Effector memory CD8-positive, alpha-beta T cell (primary cell): ENCODE data around the gene GSTM5.
"Not testable (repeated sequence)": the region's sequence is repeated elsewhere in the genome, so short reads cannot be mapped to it uniquely, and the experiment has no call there.

Source experiments
- ATAC-seq: fragments of 150-1000 bp; cut with Tn5 transposase; replicated peaks from 2 replicates; pipeline ENCODE4 v1.10.0; 2021; ENCODE audit warnings: mild to moderate bottlenecking, moderate library complexity
- DNase-seq, 3 experiments: peaks; one replicate each; pipeline ENCODE4 v3.0.0; 2021
- H3K27ac Mint-ChIP-seq, 2 donors: one replicate each; pipeline ENCODE4 v1.8.0; 2022; ENCODE audit warnings: mild to moderate bottlenecking in 2 of 2, mixed read lengths in 2 of 2, moderate library complexity in 2 of 2
- H3K27me3 Mint-ChIP-seq, 2 donors: one replicate each; pipeline ENCODE4 v1.8.0; 2022; ENCODE audit warnings: mixed read lengths in 2 of 2
- H3K36me3 Mint-ChIP-seq: one replicate; pipeline ENCODE4 v1.8.0; 2022; ENCODE audit warnings: mild to moderate bottlenecking, moderate library complexity, mixed read lengths; ENCODE audit not compliant: insufficient read depth
- H3K4me1 Mint-ChIP-seq, 2 donors: one replicate each; pipeline ENCODE4 v1.8.0; 2022; ENCODE audit warnings: low read depth in 2 of 2, mixed read lengths in 2 of 2
- H3K4me3 Mint-ChIP-seq, 2 donors: one replicate each; pipeline ENCODE4 v1.8.0; 2022; ENCODE audit warnings: mild to moderate bottlenecking in 2 of 2, mixed read lengths in 2 of 2, moderate library complexity in 2 of 2
- H3K9me3 Mint-ChIP-seq, 2 donors: one replicate each; pipeline ENCODE4 v1.8.0; 2022; ENCODE audit warnings: mixed read lengths in 2 of 2

The GSTM5 gene

DNA sequence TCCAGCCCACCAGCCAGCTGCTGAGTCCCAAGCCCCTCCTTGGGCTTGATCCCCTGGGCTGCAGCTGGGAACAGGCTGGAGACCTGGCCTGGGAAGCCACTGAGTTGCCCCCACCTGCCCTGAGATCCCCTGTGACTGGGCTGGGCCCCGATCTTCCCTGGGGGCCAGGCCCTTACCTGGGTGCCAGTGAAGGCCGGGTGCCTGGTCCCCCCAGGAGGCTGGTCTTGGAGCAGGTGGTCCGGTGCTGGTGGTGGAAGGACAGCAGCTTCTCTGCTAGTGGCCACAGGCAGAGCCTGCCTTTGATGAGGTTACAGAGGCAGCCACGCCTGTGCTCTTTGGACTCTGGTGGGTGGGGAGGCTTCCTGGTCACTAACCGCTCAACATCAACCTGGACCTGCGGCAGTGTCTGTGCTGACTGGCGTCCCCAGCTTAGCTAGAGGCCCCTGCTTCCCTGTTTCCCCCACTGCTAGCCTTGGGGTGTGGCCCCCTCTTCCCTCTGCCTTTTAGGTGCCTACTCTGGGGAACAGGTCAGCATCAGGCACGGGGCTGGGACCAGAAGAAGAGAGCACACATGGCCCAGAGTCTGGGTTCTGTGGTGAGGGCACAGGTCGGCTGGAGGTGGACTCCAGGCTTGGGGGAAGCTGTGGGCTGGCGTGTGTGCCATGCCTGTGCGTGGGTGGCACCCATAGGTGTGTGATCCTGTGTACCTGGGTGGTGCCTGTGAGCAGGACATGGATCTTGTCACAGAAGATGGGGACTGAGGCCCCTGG is 51.8 kb downstream of the GSTM5 start, which contains the start of gene EPS8L3:
TSS of gene EPS8L3 (minus strand) at position 278 of the 770 bp plus-strand sequence. CDS start 2,174 bp downstream, outside the sequence.
- ATAC-seq (no peak), DNase-seq (no peak)
- no peaks in the 10 kb centered on the region for H3K36me3 Mint-ChIP-seq
- peaks cover 4 to 7% of the 10 kb centered on the region in 2 donors for H3K27me3 Mint-ChIP-seq
- no peaks in the 10 kb centered on the region for H3K9me3 Mint-ChIP-seq
- no peak within 1 kb of the TSS for H3K4me3 Mint-ChIP-seq
- H3K4me1 Mint-ChIP-seq: no peaks in the 10 kb centered on the region
- H3K27ac Mint-ChIP-seq: peak within 1 kb of the TSS in 1 of 2 donors; percentile 47

DNA sequence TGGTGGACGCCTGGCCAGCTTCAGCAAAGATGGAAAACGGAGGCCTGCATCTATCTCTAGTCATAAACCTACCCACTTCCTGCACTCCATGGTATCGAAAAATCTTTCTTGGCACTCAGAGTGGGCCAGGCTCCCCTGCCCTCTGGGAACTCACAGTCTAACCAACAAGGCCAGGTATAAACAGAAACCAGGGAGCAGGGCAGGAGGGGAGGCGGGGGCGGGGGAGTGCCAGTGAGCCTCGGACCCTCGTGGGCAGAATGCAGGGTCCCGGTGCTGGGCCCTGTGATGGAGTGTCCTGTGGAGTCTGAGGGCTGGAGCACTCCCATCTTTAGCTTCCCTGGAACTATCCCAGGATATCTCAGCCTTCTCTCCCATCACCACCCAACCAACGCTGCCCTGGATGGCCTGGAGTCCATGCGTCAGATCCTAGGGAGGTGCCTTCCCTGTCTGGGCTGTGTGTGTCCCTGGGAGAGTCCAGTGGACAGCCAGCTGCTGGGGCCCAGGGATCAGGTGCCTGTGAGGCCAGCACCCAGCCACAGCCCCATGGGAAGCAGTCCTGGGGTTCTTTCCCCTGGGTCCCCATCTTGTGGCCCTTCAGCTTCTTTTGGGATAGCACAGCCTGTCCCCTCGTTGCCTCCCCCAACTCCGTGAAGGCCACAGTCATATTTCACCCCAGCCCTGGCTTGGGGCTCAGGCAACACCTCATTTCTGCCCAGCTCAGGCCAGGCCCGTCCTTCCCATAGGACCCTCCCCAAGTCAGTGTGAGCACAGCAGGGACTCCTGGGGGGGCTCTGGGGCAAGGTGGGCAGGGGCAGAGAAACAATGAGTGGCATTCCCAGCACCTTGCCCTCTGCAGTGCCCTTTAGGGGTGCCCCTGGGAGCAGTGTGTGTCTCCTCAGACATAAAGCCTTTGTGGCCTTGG is 52.8 kb downstream of the GSTM5 start:
- Mint-ChIP-seq H3K27ac (peak overlapping the region in 1 of 2 donors; percentile 47), H3K27me3 (peaks cover 8 to 16% of the 10 kb centered on the region in 2 donors), H3K4me1 (no peaks in the 10 kb centered on the region), H3K36me3 (no peaks in the 10 kb centered on the region), H3K9me3 (no peaks in the 10 kb centered on the region), H3K4me3 (no peak overlapping the region)
- ATAC-seq (no peak), DNase-seq (no peak)

DNA sequence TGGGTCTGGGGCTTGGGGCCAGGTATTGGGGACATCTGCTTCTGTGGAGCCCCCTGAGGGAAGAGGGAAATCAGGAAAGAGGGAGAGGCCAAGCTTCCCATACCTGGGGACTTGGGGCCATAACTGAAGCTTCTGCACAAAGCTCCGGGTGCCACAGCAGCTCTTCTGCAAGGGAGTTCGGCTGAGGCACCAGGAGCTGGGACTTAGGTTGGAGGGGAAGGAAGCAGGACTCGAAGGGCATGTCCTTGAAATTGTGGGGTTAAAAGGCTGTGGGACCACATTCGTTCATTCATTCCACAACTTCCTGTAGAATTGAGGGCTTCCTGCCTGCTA is 53.4 kb downstream of the GSTM5 start:
- Mint-ChIP-seq H3K9me3 (no peaks in the 10 kb centered on the region), H3K4me1 (no peaks in the 10 kb centered on the region), H3K27me3 (peaks cover 10 to 18% of the 10 kb centered on the region in 2 donors)

DNA sequence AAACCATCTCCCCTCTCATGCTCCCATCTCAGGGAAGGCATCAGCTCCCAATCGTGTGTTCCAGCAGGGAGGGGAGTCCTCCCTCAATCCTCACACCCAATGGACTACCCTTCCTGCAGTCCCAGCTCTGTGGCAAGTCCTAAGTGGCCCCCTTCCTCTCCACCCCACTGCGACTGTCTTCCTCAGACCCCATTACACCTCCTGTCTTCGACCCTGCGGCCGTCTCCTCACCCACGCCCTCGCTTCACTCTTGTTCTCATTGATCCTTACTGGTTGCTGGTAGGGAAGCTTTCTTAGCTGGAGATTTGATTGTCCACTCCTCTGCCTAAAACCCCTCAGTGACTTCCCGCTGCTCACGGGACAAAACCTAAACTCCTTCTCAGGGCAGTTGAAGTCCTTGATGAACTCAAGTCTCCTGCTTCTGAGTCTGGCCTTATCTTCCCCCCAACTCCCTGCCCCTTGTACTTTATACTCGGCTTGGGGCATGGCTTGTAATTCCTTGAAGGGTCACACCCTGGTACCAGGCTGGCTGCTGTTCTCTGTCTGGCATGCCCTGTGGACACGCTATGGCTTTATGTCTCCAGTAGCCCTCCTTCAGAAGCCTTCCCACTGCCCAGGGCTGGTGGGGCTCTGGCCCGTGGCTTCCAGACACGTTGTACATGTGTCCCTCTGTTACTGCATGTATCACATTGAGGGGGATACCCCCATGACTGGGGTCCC is 54.0 kb downstream of the GSTM5 start:
- no peak for ATAC-seq
- H3K4me3 Mint-ChIP-seq: no peak overlapping the region
- no peak for DNase-seq
- no peaks in the 10 kb centered on the region for H3K36me3 Mint-ChIP-seq
- H3K27me3 Mint-ChIP-seq: peaks cover 10 to 18% of the 10 kb centered on the region in 2 donors
- H3K4me1 Mint-ChIP-seq: no peaks in the 10 kb centered on the region
- no peaks in the 10 kb centered on the region for H3K9me3 Mint-ChIP-seq
- H3K27ac Mint-ChIP-seq: no peak overlapping the region

More for the DNA sequence above, 53.4 kb downstream of the GSTM5 start:
- ATAC-seq: no peak
- no peak for DNase-seq
- Mint-ChIP-seq H3K27ac (no peak overlapping the region), H3K4me3 (no peak overlapping the region), H3K36me3 (no peaks in the 10 kb centered on the region)

DNA sequence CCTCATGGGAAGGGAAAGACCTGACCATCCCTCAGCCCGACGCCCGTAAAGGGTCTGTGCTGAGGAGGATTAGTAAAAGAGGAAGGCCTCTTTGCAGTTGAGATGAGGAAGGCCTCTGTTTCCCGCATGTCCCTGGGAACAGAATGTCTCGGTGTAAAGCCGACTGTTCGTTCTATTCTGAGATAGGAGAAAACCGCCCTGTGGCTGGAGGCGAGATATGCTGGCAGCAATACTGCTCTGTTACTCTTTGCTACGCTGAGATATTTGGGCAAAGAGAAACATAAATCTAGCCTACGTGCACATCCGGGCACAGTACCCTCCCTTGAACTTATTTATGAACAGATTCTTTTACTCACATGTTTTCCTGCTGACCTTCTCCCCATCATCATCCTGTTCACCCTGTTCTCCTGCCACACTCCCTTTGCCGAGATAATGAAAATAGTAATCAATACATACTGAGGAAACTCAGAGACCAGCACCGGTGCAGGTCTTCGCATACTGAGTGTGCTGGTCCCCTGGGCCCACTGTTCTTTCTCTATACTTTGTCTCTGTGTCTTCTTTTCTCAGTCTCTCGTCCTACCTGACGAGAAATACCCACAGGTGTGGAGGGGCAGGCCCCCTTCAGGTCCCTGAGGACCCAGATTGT is 55.1 kb downstream of the GSTM5 start:
- not testable (repeated sequence) for ATAC-seq, H3K4me1 Mint-ChIP-seq, DNase-seq, H3K9me3 Mint-ChIP-seq, H3K27ac Mint-ChIP-seq, H3K4me3 Mint-ChIP-seq, H3K36me3 Mint-ChIP-seq
- H3K27me3 Mint-ChIP-seq: peaks cover 10 to 18% of the 10 kb centered on the region in 2 donors
